Measurements from ENCODE around the gene RBBP5.

RBBP5 gene

GRCh38 chr1:205057808-205058575 lies 63.8 kb downstream of the RBBP5 start:
- no peak for DNase-seq

GRCh38 chr1:205056956-205057568 lies 64.7 kb downstream of the RBBP5 start:
- no peak for DNase-seq

GRCh38 chr1:205056188-205056611 lies 65.6 kb downstream of the RBBP5 start:
- no peak for DNase-seq

DNA sequence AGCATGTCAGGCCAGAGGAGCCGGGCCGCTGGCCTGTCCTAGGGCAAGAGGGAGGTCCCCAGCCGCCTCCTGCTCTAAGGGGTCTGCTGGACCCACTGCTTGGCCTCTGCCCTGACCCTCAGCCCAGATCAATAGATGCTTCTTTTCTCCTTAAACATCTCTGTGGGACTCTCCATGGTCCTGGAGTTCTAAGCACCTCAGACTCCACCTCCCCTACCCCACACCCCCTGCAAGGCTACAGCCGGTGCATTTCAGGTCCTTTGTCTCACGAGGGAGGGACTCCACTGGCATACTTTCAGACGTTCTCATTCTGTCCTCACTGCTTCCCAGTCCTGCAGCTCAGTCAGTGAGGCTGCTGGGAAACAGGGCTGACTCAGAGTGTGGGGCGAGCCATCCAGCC lies 67.8 kb downstream of the RBBP5 start:
- DNase-seq, result no peak

- no peak for DNase-seq
Observed at GRCh38 chr1:205053296-205053695, 68.5 kb downstream of the RBBP5 start.

DNA sequence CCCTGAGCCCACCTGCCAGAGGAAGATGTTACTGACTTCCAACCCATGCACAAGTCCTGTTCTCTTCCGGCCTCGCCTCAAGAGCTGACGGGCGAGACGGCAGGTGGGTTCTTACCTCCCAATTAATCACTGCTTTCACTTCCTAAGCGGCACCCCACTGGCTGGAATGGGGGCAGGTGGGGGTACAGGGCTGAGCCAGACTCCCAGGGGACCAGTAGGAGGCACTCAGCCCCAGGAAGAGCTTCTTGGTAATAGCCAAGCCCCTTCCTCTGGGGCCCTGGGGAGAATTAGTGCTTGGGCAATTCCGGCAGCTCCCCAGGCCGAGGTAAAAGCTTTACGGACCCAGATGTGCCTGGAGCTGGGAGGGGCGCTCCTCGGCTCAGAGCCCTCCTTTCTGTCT lies 69.1 kb downstream of the RBBP5 start:
- no peak for DNase-seq

DNA sequence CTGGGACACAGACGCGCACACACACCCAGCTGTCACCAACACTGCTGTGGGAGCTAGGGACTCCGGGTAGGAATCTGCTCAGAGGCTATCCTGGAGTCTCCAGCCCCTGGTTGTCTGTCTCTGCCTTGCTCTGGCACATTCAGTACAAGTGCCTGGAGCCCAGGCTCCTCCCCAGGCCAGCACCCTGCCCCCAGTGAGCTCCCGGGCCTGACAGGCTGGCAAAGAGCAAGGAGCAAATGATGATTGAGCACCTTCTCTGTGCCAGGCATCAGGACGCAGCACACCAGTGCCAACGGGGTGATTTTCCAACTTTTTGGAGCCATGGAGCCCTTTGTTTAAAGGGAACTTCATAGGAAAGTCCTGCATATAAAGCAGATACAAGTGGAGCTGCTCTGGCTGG lies 72.3 kb downstream of the RBBP5 start:
- no peak for DNase-seq

DNA sequence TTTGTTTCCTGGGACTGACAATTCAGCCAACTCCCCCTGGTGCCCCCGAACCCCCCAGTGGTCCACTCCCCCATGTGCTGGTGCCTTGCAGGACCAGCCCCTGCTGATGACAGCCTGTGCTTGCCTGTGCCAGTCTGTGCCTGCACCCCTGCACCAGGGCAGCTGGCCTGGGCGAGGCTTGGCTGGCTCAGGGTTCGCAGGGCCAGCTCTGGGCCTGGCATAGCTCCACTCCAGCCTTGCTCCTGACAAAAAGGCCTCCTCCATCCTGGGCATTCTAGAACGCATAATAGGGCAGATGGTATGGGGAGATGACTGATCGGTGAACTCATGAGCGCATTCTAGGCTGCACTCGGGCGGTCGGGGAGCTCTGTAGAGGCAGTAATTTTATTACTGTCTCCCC lies 73.4 kb downstream of the RBBP5 start:
- no peak for DNase-seq

DNA sequence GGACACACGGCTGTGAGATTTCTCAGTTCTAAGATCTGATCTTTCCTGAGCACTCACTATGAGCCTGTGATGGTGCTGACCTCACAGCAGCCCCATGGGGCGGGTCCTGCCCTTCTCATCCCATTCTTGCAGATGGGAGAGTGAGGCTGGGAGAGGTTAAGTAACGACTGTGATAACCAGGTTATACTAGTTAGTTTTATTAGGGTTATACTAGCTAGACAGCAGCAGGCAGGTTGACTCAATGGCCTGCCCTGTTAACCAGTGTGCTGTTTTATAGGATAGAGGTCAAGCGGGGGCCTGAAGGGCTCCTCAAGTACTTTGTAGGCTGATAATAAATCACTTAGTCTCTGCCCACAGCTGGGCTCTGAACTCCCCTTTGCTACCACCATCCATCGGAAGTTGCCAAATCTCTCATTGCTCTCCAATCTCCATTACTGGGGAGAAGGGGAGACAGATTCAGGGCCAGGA lies 74.0 kb downstream of the RBBP5 start:
- no peak for DNase-seq

DNA sequence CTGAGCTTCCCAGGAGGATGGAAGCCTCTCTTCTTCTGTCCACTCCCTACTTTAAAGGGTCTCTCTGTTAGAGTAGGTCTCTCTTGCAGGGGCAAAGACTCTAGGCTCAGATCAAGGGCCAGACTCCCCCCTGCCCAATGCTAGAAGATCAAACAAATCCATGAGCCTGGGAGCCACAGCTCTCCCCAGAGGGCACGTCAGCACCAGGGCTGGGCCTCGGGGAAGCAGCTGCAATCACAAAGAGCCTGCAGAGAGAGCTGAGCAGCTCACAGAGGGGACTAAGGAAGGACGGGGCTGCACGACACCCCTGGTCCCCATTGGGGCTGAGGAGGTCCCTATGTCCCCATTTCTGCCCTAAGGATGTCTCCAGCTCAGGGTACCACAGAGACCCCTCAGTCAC lies 74.9 kb downstream of the RBBP5 start:
- DNase-seq, result no peak

DNA sequence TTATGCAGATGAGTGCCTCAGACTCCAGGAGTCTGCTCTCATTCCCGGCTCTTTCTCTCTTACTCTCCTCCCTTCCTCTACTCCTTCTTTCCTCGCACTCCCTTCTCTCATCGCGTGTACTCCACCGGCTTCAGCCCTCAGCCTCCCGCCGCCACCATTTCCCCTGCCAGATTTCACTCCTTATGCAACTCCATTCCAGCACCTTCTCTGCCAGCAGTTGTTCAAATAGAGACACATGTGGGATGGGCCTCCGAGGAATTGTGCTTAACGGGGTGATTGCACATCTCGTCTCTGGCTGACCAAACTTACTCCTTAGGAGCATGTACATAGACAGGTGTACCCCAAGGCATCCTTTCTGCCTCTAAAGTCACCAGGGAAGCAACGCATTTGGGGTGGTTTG lies 76.6 kb downstream of the RBBP5 start:
- DNase-seq, result no peak

GRCh38 chr1:205044741-205045140 lies 77.0 kb downstream of the RBBP5 start:
- DNase-seq, result no peak

- DNase-seq, result no peak
Observed at GRCh38 chr1:205043866-205044265, 77.9 kb downstream of the RBBP5 start.

GRCh38 chr1:205042911-205043806 lies 78.6 kb downstream of the RBBP5 start, which contains the start of gene CNTN2:
TSS of gene CNTN2 (plus strand) at chr1:205043212. CDS start at chr1:205053186, 9,974 bp downstream.
- no peak for DNase-seq

- no peak for DNase-seq
Observed at GRCh38 chr1:205041998-205042910, 79.5 kb downstream of the RBBP5 start.

DNA sequence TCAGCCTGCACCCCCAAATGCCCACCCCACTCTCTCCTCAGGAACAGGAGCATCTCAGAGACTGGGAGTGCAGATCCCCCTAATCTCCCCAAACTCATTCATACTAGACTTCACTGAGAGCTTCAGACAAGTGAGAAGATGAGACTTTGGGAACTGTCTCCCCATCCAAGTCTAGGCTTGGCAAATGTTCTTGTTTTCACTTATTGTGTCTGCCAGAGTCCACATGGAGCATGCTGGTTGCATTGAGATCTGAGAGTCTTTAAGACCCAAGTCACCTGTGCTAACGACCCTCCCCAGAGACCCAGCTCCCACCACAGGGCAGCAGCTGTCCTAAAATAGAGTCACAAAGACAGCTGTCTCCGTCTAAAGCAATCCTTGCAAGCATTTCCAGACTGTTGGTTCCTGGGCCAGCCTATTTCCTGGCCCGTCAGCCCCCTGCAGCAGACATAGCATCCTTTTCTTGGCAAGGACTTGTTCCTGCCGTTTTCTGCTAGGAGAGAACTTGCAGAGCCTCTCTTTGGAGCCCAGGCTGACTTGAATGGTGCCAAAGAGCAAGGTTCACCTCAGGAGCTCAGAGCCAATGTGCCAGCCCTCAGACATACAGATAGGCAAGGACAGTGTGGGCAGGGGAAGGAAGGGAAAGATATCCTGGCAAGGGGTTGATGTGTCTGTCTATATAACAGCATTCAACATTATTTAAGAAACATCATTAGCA lies 80.6 kb downstream of the RBBP5 start:
- DNase-seq, result no peak

DNA sequence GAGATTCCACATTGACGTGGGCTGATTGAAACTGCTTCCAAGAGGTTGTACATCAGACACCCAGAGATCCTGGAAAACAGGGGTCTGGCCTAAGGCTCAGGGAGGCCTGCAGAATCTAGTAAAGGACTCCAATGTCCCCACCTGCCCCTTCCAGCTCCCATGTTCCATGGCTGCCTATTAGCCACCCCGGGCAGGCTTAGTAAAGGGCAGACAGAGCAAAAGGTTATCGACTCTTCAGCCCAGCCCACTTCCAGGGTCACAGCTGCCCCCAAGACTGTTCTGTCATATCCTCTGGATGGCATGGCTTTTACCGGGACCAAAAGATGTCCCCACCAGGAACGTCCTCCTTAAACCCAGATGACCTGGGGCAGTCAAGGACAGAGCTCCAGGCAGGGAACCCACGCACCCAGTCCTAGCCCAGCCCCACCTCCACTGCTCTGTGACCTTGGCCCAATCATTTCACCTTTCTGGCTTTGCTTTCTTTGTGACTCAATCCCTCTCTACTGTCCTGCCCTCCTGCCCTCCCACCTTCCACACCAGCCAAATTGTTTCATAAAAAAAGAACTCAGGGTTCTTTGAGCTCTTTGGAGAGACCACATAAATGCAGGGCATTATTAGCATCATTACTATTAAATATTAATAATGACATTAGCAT lies 83.5 kb downstream of the RBBP5 start:
- no peak for DNase-seq

DNA sequence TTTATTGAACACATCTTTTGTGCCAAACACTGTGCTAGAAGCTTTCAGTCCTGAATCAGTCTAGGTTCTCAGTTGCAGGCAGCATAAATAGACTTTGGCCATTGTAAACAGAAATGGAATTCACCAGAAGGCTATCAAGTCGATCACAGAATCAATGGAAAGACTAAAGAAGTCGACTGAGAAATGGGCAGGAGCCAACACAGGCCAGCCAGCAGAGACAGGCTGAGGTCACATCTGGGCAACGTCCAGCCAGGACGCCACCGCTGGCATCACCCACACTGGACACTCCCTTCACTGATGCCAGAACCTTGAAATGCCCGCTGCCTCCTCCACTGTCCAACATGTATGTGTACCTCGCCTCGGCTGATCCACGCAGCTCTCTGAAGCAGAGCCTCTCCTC lies 84.2 kb downstream of the RBBP5 start:
- no peak for DNase-seq
